Tibial nerve (tissue), 4 donors: ENCODE results near the gene CEP170. TPM values are rescaled to one million over a fixed set of nuclear protein-coding genes. Genes with fewer than 3 reads are reported as not detected.

Experiments
- DNase-seq, 2 donors: peaks; one replicate each; pipeline ENCODE4 v3.0.0-alpha.2; 2019; ENCODE audit warnings: low spot score in 2 of 2
- H3K27ac ChIP-seq, 4 donors: fragments of 200-600 bp; sonication (generic) in 3 of 4; one replicate each; pipeline ENCODE4 v1.5.1; 2017 to 2019; ENCODE audit warnings: mild to moderate bottlenecking in 1 of 4
- H3K27me3 ChIP-seq, 2 donors: fragments of 200-600 bp; sonication (generic) in 1 of 2; one replicate each; pipeline versions ENCODE4 v1.5.1 to v1.6.0; 2017 to 2019
- H3K36me3 ChIP-seq, 3 donors: fragments of 200-600 bp; sonication (generic); one replicate each; pipeline ENCODE4 v1.5.1; 2018 to 2019
- H3K4me1 ChIP-seq, 4 donors: fragments of 200-600 bp; sonication (generic) in 3 of 4; one replicate each; pipeline ENCODE4 v1.5.1; 2017 to 2019
- H3K4me3 ChIP-seq, 4 donors: fragments of 200-600 bp; sonication (generic) in 3 of 4; one replicate each; pipeline ENCODE4 v1.5.1; 2017 to 2019; ENCODE audit warnings: mild to moderate bottlenecking in 1 of 4, moderate library complexity in 1 of 4
- H3K9me3 ChIP-seq, 4 donors: fragments of 200-600 bp; sonication (generic) in 3 of 4; one replicate each; pipeline ENCODE4 v1.5.1; 2017 to 2019
- CTCF ChIP-seq, 5 experiments: fragments of 200-600 bp in 3 of 5; fragments of 450-650 bp in 2 of 5; sonication (generic) in 3 of 5; IDR thresholded peaks; one replicate each; pipeline ENCODE4 v1.5.1; 2016 to 2019; ENCODE audit warnings: antibody characterized with exemption in 5 of 5, mild to moderate bottlenecking in 3 of 5, moderate library complexity in 2 of 5
- EP300 ChIP-seq, 2 donors: sonication (generic); formaldehyde crosslinking; IDR thresholded peaks; one replicate each; pipeline ENCODE4 v1.6.1; 2017; ENCODE audit warnings: antibody characterized with exemption in 2 of 2, mild to moderate bottlenecking in 1 of 2
- POLR2A ChIP-seq, 2 donors: fragments of 450-650 bp; IDR thresholded peaks; one replicate each; pipeline ENCODE4 v1.6.1; 2017; ENCODE audit warnings: antibody characterized with exemption in 2 of 2, mild to moderate bottlenecking in 2 of 2, moderate library complexity in 2 of 2
- WGBS, 2 donors: methylation state at CpG; one replicate each; pipeline ENCODE4 v1.1.5; 2018; 5-methylcytosine and 5-hydroxymethylcytosine counted together
- total RNA-seq, 4 donors: library from RNA; depleted of rRNA; stranded (reverse); fragments of >200 nt; gene quantifications; one replicate each; pipeline ENCODE4 v1.1.0, GENCODE V29; 2016

Gene CEP170
- total RNA-seq, 4 donors from 2014 or later, result 43.7 to 91.8 (median 76.7) TPM

DNA sequence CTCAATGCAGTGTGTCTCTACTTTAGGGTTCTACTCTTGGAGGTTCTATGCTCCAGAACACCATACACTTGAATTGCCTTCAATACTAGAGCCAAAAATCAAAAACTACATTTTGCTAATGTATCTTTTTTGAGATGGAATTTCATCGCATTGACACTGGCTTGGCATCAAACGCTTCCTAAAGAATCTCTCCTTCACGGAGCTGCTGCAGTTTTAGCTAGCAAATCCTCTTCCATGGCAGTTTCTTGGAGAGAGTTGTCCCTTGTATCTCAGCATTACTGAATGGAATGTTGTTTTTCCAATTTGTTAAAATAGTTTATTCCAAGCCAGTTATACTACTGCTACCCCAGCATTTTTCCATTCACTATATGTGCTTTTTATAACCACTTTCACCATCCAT is 18.4 kb upstream of the CEP170 start:
- no peak for TF ChIP-seq POLR2A (IDR thresholded peaks at IDR 0.05)
- no peak for TF ChIP-seq CTCF (IDR thresholded peaks at IDR 0.05)
- no peak for TF ChIP-seq EP300 (IDR thresholded peaks at IDR 0.05)
- peaks cover 0 to 17% (median 0%) of the 10 kb centered on the region in 4 donors for H3K9me3 ChIP-seq
- WGBS, 2 donors, result 83 to 86% methylated on average over 3 of the region's 3 CpGs
- peaks cover 0 to 26% (median 18%) of the 10 kb centered on the region in 4 donors for H3K4me1 ChIP-seq
- no peak overlapping the region for H3K4me3 ChIP-seq
- no peak for DNase-seq
- H3K27me3 ChIP-seq, result no peaks in the 10 kb centered on the region
- H3K36me3 ChIP-seq, result peaks cover 0 to 62% (median 12%) of the 10 kb centered on the region in 3 donors
- no peak overlapping the region for H3K27ac ChIP-seq

- TF ChIP-seq POLR2A (IDR thresholded peaks at IDR 0.05) (no peak), EP300 (IDR thresholded peaks at IDR 0.05) (no peak), CTCF (IDR thresholded peaks at IDR 0.05) (no peak)
- Histone ChIP-seq H3K27me3 (no peaks in the 10 kb centered on the region), H3K9me3 (peaks cover 0 to 8% (median 0%) of the 10 kb centered on the region in 4 donors), H3K27ac (no peak overlapping the region), H3K4me1 (peaks cover 0 to 35% (median 18%) of the 10 kb centered on the region in 4 donors), H3K36me3 (peaks cover 0 to 51% (median 12%) of the 10 kb centered on the region in 3 donors), H3K4me3 (no peak overlapping the region)
- no peak for DNase-seq
Measured at GRCh38 chr1:243272401-243272800, 17.3 kb upstream of the CEP170 start.

- Histone ChIP-seq H3K27me3 (no peaks in the 10 kb centered on the region), H3K36me3 (peaks cover 0 to 47% (median 12%) of the 10 kb centered on the region in 3 donors), H3K4me3 (no peak overlapping the region), H3K27ac (no peak overlapping the region), H3K9me3 (peaks cover 0 to 4% (median 0%) of the 10 kb centered on the region in 4 donors), H3K4me1 (peaks cover 0 to 35% (median 18%) of the 10 kb centered on the region in 4 donors)
- WGBS, 2 donors, result 85 to 88% methylated on average over 1 of the region's 1 CpG
- TF ChIP-seq POLR2A (IDR thresholded peaks at IDR 0.05) (no peak), EP300 (IDR thresholded peaks at IDR 0.05) (no peak), CTCF (IDR thresholded peaks at IDR 0.05) (no peak)
- no peak for DNase-seq
Measured at GRCh38 chr1:243271996-243272395, 16.9 kb upstream of the CEP170 start.

DNA sequence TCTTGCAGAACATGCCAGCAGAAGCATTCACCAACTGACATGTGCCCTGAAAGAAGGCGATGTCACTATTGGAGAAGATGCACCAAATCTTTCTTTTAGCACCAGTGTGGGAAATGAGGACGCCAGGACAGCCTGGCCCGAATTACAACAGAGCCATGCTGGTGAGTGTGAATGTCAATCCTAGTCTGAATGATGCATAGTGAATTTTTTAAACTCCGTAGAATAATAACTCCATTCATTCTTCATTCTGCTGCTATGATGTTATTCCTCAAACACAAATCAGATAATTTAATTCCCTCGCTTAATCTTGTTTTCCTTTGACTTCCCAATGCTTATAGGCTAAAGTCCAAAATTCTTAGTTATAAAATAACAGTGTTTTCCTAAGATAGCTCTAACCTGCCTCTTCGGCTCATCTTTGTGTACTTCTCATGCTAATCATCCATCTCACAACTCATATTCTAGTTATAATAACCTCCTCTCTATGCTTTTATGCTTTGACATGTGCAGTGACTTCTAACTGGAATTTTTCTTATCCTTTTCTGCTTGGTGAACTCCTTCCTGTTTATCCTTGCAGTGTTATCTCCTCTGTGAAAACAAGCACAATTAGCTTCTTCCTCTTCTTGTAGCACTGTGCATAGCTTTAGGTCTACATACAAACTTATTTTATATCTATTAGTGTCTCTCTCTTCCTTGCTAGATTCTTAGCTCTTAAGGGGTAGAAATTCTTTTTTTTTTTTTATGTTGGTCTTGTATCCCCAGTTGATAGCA is 15.2 kb upstream of the CEP170 start:
- peaks cover 0 to 45% (median 25%) of the 10 kb centered on the region in 4 donors for H3K4me1 ChIP-seq
- peaks cover 0 to 30% (median 4%) of the 10 kb centered on the region in 3 donors for H3K36me3 ChIP-seq
- H3K9me3 ChIP-seq, result no peaks in the 10 kb centered on the region
- no peak overlapping the region for H3K4me3 ChIP-seq
- H3K27me3 ChIP-seq, result no peaks in the 10 kb centered on the region
- 43 to 48% methylated on average over 6 of the region's 6 CpGs for WGBS, 2 donors
- TF ChIP-seq POLR2A (IDR thresholded peaks at IDR 0.05) (no peak), EP300 (IDR thresholded peaks at IDR 0.05) (no peak), CTCF (IDR thresholded peaks at IDR 0.05) (no peak)
- DNase-seq, result no peak
- H3K27ac ChIP-seq, result peak overlapping the region in 2 of 4 donors; percentile 3 to 75

DNA sequence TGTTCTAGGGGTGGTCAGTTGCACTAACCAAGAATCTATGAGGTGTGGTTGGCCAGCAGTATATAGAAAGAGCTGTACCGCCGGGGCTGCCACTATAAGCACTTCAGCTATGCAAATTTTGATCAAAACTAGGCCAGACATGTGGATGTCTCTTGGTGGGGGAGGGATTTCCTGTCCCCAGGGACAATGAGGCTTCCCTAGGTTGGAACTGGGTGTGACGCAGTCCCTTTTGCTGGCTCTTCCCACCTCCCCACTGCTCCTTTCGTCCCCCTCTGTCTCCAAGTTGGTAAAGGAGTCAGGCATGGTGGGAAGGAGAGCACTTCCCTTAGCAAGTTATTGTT is 14.3 kb upstream of the CEP170 start:
- no peaks in the 10 kb centered on the region for H3K9me3 ChIP-seq
- DNase-seq, result no peak
- H3K4me3 ChIP-seq, result no peak overlapping the region
- H3K27ac ChIP-seq, result peak overlapping the region in 2 of 4 donors; percentile 3 to 75
- H3K4me1 ChIP-seq, result peaks cover 0 to 54% (median 29%) of the 10 kb centered on the region in 4 donors
- WGBS, 2 donors, result 95 to 100% methylated on average over 4 of the region's 4 CpGs
- peaks cover 0 to 21% (median 0%) of the 10 kb centered on the region in 3 donors for H3K36me3 ChIP-seq
- H3K27me3 ChIP-seq, result no peaks in the 10 kb centered on the region
- TF ChIP-seq POLR2A (IDR thresholded peaks at IDR 0.05), result no peak
- no peak for TF ChIP-seq CTCF (IDR thresholded peaks at IDR 0.05)
- TF ChIP-seq EP300 (IDR thresholded peaks at IDR 0.05), result no peak
